A549 (cell line): ENCODE results near the gene GGT1. TPM values are rescaled to one million over a fixed set of nuclear protein-coding genes. Genes with fewer than 3 reads are reported as not detected.

Source experiments
- ATAC-seq, 2 experiments: fragments of 200-7000 bp in 1 of 2; fragments of >200 bp in 1 of 2; cut with Nextera tagmentation in 1 of 2; cut with Tn5 transposase in 1 of 2; 3 replicates each; pipeline versions ENCODE4 v1.8.0 to v1.9.1; 2018 to 2020; ENCODE audit warnings: mild to moderate bottlenecking in 1 of 2, moderate library complexity in 1 of 2
- CTCF ChIA-PET: fragments of 300-600 bp; sonication (Branson Sonifier 250); formaldehyde crosslinking; extraction: SDS; loops from one replicate; lab custom pipeline; 2021; ENCODE audit warnings: antibody characterized with exemption, inconsistent platforms; lab: Yijun Ruan, JAX
- POLR2A ChIA-PET: fragments of 350-600 bp; formaldehyde crosslinking; extraction: SDS; loops from one replicate; lab custom pipeline; 2021; ENCODE audit warnings: antibody characterized with exemption, inconsistent platforms; lab: Yijun Ruan, JAX
- DNase-seq, 2 experiments: peaks; one replicate each; pipeline versions ENCODE4 v3.0.0 to v3.0.0-alpha.2; 2011 to 2016; ENCODE audit warnings: low read depth in 1 of 2, low spot score in 1 of 2
- FAIRE-seq: peaks from 2 replicates; lab custom pipeline; 2011; peaks lifted over from hg19 to GRCh38; lab: Jason Lieb, UNC
- H3K27ac ChIP-seq, 2 experiments: fragments of >200 bp; sonication (Bioruptor Twin); formaldehyde crosslinking; 3 replicates each; pipeline ENCODE4 v1.5.1; 2016 to 2017
- H3K4me1 ChIP-seq: fragments of >200 bp; sonication (Bioruptor Twin); formaldehyde crosslinking; 3 replicates; pipeline ENCODE4 v1.6.1; 2016
- H3K4me2 ChIP-seq: fragments of >200 bp; sonication (Bioruptor Twin); formaldehyde crosslinking; 3 replicates; pipeline ENCODE4 v1.6.1; 2016
- H3K4me3 ChIP-seq: fragments of >200 bp; sonication (Bioruptor Twin); formaldehyde crosslinking; 3 replicates; pipeline ENCODE4 v1.5.1; 2016
- H3K9me3 ChIP-seq: fragments of >200 bp; sonication (Bioruptor Twin); formaldehyde crosslinking; 3 replicates; pipeline ENCODE4 v1.6.1; 2016
- CBX8 ChIP-seq: fragments of 200-600 bp; sonication (generic); IDR thresholded peaks from 2 replicates; pipeline ENCODE4 v1.6.1; 2016
- CHD2 ChIP-seq: fragments of 150-350 bp; IDR thresholded peaks from 2 replicates; pipeline ENCODE4 v1.6.1; 2014; ENCODE audit warnings: low read length; ENCODE audit not compliant: partially characterized antibody
- CHD4 ChIP-seq: fragments of 200-600 bp; sonication (generic); IDR thresholded peaks from 2 replicates; pipeline ENCODE4 v1.6.1; 2016; ENCODE audit warnings: antibody characterized with exemption, mild to moderate bottlenecking, borderline replicate concordance
- EHF ChIP-seq: fragments of 250-450 bp; sonication (Bioruptor Pico); IDR thresholded peaks from 2 replicates; pipeline ENCODE4 v1.5.0; 2020; ENCODE audit warnings: mild to moderate bottlenecking
- FOSL2 ChIP-seq, 2 experiments: fragments of 450-650 bp in 1 of 2; fragments of >200 bp in 1 of 2; sonication (Bioruptor Twin) in 1 of 2; formaldehyde crosslinking; IDR thresholded peaks; 2 replicates each; pipeline versions ENCODE4 v1.5.0 to v1.6.1; 2016 to 2020; ENCODE audit warnings: mild to moderate bottlenecking in 1 of 2, moderate library complexity in 1 of 2
- HOXB13 ChIP-seq: fragments of 250-450 bp; sonication (Bioruptor Pico); IDR thresholded peaks from 2 replicates; pipeline ENCODE4 v1.5.0; 2020; ENCODE audit warnings: low read depth, mild to moderate bottlenecking, moderate library complexity
- HOXB5 ChIP-seq: fragments of 250-450 bp; sonication (Bioruptor Pico); IDR thresholded peaks from 2 replicates; pipeline ENCODE4 v1.5.0; 2020; ENCODE audit warnings: mild to moderate bottlenecking, moderate library complexity
- KDM1A ChIP-seq: fragments of 200-600 bp; sonication (generic); IDR thresholded peaks from 2 replicates; pipeline ENCODE4 v1.6.1; 2016; ENCODE audit warnings: low read depth, mild to moderate bottlenecking
- MAFK ChIP-seq: fragments of 450-650 bp; IDR thresholded peaks from 2 replicates; pipeline ENCODE4 v1.6.1; 2014; ENCODE audit not compliant: partially characterized antibody
- MAZ ChIP-seq: fragments of 150-350 bp; IDR thresholded peaks from 2 replicates; pipeline ENCODE4 v1.6.1; 2014; ENCODE audit warnings: antibody characterized with exemption, low read depth, low read length, borderline replicate concordance
- POLR2A ChIP-seq: IDR thresholded peaks from 2 replicates; pipeline ENCODE4 v1.6.1; 2012; ENCODE audit warnings: mild to moderate bottlenecking, low read length
- SREBF2 ChIP-seq: fragments of 450-650 bp; IDR thresholded peaks from 2 replicates; pipeline ENCODE4 v1.6.1; 2014; ENCODE audit warnings: mild to moderate bottlenecking, moderate library complexity
- TP53 ChIP-seq: fragments of 250-450 bp; sonication (Bioruptor Pico); IDR thresholded peaks from 2 replicates; pipeline ENCODE4 v1.5.0; 2021; ENCODE audit warnings: mild to moderate bottlenecking, moderate library complexity
- ZC3H11A ChIP-seq: fragments of 450-650 bp; IDR thresholded peaks from 2 replicates; pipeline ENCODE4 v1.6.1; 2014; ENCODE audit warnings: antibody characterized with exemption, mild to moderate bottlenecking
- ZFP36 ChIP-seq: fragments of 450-650 bp; IDR thresholded peaks from 2 replicates; pipeline ENCODE4 v1.6.1; 2014; ENCODE audit warnings: borderline replicate concordance; ENCODE audit not compliant: partially characterized antibody
- WGBS: methylation state at CpG from one replicate; pipeline ENCODE4 v1.1.6; 2017; ENCODE audit errors: missing lambda C conversion rate; 5-methylcytosine and 5-hydroxymethylcytosine counted together
- polyA plus RNA-seq, 4 experiments: library from polyadenylated mRNA; depleted of rRNA in 3 of 4; stranded (reverse); fragments of >200 nt; fragmentation: RNase III in 1 of 4; extraction: RNeasy Plus Mini Kit Qiagen cat#74134 plus additional on column Dnase treatment in 1 of 4; gene quantifications; 2 replicates in 3 of 4; 3 replicates in 1 of 4; pipeline ENCODE4 v1.2.3, GENCODE V29; 2011 to 2017
- TF ChIP-seq, protein P1 (sequence below): fragments of 200-600 bp; sonication (generic); IDR thresholded peaks from 2 replicates; pipeline ENCODE4 v1.6.1; 2016; ENCODE audit warnings: antibody characterized with exemption, mild to moderate bottlenecking, moderate library complexity
- TF ChIP-seq, protein P2 (sequence below): fragments of 250-450 bp; sonication (Bioruptor Pico); IDR thresholded peaks from 2 replicates; pipeline ENCODE4 v1.5.0; 2021; ENCODE audit warnings: mild to moderate bottlenecking, moderate library complexity, borderline replicate concordance
- TF ChIP-seq, protein P3 (sequence below): IDR thresholded peaks from 2 replicates; pipeline ENCODE4 v1.6.1; 2012
- TF ChIP-seq, protein P4 (sequence below): fragments of >200 bp; sonication (Bioruptor Twin); formaldehyde crosslinking; IDR thresholded peaks from 3 replicates; pipeline ENCODE4 v1.6.1; 2016
- TF ChIP-seq, protein P5 (sequence below): fragments of 250-450 bp; sonication (Bioruptor Pico); IDR thresholded peaks from 2 replicates; pipeline ENCODE4 v1.5.0; 2020; ENCODE audit warnings: low read depth, mild to moderate bottlenecking, moderate library complexity
- TF ChIP-seq, protein P6 (sequence below): fragments of 150-350 bp; IDR thresholded peaks from 2 replicates; pipeline ENCODE4 v1.6.1; 2014; ENCODE audit warnings: low read depth, mild to moderate bottlenecking, low read length
- TF ChIP-seq, protein P7 (sequence below): fragments of >200 bp; sonication (Bioruptor Twin); formaldehyde crosslinking; IDR thresholded peaks from 2 replicates; pipeline ENCODE4 v1.6.1; 2016

GGT1 gene
- polyA plus RNA-seq, 2 of the 4 experiments (the other 2 are of a cell fraction): 50.1 to 118 TPM

DNA sequence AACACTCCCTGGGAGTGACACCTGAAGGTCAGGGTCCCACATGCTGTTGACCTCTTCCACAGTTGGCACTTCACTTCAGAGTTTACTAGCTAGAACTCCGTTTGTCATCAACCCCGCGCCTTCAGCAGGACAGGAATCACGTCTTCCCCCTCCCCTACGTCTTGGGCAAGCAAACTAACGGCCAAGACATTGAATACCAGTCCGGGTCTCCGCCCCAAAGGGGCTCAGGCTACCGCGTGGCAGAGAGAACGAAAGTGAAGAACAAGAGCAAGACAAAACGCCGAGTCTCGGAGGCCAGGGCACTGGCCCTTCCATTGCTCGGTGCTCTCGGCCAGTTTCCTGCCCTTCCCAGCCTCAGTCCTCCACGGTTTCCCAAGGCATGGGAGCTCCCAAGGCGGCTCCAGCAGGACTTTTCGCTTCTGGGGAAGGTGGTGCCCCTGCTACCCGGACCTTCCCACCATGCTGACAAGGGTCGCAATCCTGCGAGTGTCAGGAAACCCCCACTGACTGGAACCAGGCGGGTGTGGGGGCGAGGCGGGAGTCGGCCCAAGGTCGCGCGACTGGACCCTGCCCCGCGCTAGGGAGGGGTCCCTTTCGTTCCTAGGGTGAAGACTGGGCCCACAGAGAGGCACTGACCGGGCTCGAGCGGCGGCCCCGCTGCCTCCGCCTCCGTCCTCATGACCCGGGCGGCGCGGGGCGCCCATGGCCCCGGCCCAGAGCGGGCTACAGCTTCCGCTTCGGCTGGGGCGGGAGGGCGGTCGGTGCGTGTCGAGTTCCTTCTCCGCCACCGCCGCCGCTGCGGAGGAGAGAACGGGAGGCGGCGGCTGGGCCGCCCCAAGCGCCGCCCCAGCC is 48.5 kb upstream of the GGT1 start, which contains the start of gene GUCD1:
TSS of gene GUCD1 (minus strand) at position 826 of the 852 bp plus-strand sequence. CDS start at position 679, 147 bp downstream.
- FAIRE-seq (no peak), ATAC-seq (peak in 1 of 2 experiments; percentile 43; a peak in 4 of 6 replicates), DNase-seq (no peak)
- Histone ChIP-seq H3K27ac (peak within 1 kb of the TSS; percentile 96 to 98), H3K4me2 (peak within 1 kb of the TSS; percentile 97), H3K9me3 (no peaks in the 10 kb centered on the region), H3K4me3 (peak within 1 kb of the TSS; percentile 99)
- 6% methylated on average over 18 of the region's 64 CpGs for WGBS
- POLR2A ChIA-PET: interaction anchor here (0.8 to 1.0 kb wide), 3 partner anchors 8 to 263 kb away, joined by 3 to 6 read pairs (median 5); no protein-coding TSS in a partner anchor
- TF ChIP-seq ZC3H11A (no peak), POLR2A (peak; percentile 44; the same call in 1 of the 2 replicates), MAFK (no peak)
- TF ChIP-seq, all 56 proteins: peak for 1
- CTCF ChIA-PET: interaction anchor here (0.7 to 1.3 kb wide), 3 partner anchors 17 to 24 kb away, joined by 3 to 5 read pairs (median 4); no protein-coding TSS in a partner anchor
- peaks cover 43% of the 10 kb centered on the region for H3K4me1 ChIP-seq

DNA sequence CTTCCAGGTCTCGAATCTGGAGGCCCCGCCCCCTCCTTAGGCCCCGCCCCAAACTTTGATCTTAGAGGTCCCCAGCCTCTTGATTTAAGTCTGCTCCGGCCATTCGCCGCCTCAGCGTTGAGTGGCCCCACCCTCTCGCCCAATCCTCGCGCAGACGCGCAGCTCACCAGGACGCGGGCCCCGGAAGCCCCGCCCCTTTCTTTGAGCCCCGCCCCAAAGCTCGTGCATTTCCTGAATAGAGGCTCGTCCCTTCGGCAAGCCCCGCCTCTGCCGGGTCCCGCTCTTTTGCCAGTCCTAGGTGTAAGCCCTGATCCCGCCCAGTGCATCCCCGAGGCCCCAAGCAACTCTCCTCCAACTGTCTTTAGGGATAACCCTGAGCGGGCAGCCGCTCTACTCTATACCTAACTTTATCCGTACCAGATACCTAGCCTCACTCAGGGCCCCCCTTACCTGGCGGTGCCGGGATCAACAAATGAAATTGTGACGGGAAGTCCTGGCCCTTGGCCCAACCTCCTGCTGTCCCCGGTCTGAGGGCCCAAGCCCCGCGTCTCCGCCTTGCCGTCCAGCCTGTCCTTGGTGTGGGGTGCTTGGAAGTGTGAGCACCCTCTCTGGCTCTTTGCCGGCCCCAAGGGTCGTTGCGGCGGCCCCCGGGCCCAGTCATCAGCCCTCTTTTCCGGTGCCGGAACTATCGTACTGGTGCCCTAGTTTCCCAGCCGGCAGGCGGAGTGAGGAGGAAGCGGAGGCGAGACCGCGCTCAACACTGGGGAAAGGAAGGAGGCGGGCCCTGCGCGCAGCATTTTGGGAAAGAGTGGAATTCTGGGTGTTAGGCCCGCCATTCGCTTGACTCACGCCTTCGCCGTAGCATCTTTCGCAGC is 47.6 kb upstream of the GGT1 start, which contains the start of gene SNRPD3:
TSS of gene SNRPD3 (plus strand) at position 835 of the 875 bp plus-strand sequence. CDS start 1,676 bp downstream, outside the sequence.
- FAIRE-seq: no peak
- ATAC-seq: peak; percentile 89 to 92
- under 1% methylated on average over 27 of the region's 59 CpGs for WGBS
- peaks cover 34% of the 10 kb centered on the region for H3K4me1 ChIP-seq
- H3K4me3 ChIP-seq: peak within 1 kb of the TSS; percentile 99
- H3K27ac ChIP-seq: peak within 1 kb of the TSS; percentile 96 to 98
- peak within 1 kb of the TSS; percentile 97 for H3K4me2 ChIP-seq
- CTCF ChIA-PET: interaction anchor here (0.7 kb wide), 1 partner anchor 16 kb away, joined by 5 read pairs; no protein-coding TSS in a partner anchor
- no peaks in the 10 kb centered on the region for H3K9me3 ChIP-seq
- peak; percentile 93 to 97 for DNase-seq
- POLR2A ChIA-PET: interaction anchor here (0.6 to 1.0 kb wide), 8 partner anchors 9 to 396 kb away, joined by 3 to 6 read pairs (median 3); no protein-coding TSS in a partner anchor
- TF ChIP-seq, protein P1, sequence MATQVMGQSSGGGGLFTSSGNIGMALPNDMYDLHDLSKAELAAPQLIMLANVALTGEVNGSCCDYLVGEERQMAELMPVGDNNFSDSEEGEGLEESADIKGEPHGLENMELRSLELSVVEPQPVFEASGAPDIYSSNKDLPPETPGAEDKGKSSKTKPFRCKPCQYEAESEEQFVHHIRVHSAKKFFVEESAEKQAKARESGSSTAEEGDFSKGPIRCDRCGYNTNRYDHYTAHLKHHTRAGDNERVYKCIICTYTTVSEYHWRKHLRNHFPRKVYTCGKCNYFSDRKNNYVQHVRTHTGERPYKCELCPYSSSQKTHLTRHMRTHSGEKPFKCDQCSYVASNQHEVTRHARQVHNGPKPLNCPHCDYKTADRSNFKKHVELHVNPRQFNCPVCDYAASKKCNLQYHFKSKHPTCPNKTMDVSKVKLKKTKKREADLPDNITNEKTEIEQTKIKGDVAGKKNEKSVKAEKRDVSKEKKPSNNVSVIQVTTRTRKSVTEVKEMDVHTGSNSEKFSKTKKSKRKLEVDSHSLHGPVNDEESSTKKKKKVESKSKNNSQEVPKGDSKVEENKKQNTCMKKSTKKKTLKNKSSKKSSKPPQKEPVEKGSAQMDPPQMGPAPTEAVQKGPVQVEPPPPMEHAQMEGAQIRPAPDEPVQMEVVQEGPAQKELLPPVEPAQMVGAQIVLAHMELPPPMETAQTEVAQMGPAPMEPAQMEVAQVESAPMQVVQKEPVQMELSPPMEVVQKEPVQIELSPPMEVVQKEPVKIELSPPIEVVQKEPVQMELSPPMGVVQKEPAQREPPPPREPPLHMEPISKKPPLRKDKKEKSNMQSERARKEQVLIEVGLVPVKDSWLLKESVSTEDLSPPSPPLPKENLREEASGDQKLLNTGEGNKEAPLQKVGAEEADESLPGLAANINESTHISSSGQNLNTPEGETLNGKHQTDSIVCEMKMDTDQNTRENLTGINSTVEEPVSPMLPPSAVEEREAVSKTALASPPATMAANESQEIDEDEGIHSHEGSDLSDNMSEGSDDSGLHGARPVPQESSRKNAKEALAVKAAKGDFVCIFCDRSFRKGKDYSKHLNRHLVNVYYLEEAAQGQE: no peak
- TF ChIP-seq CBX8 (no peak), CHD2 (no peak), HOXB5 (peak; percentile 46), KDM1A (no peak), EHF (CRISPR knock-in tag) (no peak), POLR2A (peak; percentile 70), HOXB13 (no peak), MAZ (no peak), TP53 (peak; percentile 58; the same call in 1 of the 2 replicates), MAFK (no peak), ZFP36 (no peak), CHD4 (no peak), FOSL2 (IDR thresholded peaks at IDR 0.05) (0 out of 2 replicates have a peak, but pooled peaks have one; percentile 14), FOSL2 (CRISPR knock-in tag; IDR thresholded peaks at IDR 0.05) (peak; percentile 57), SREBF2 (no peak)
- TF ChIP-seq, protein P2, sequence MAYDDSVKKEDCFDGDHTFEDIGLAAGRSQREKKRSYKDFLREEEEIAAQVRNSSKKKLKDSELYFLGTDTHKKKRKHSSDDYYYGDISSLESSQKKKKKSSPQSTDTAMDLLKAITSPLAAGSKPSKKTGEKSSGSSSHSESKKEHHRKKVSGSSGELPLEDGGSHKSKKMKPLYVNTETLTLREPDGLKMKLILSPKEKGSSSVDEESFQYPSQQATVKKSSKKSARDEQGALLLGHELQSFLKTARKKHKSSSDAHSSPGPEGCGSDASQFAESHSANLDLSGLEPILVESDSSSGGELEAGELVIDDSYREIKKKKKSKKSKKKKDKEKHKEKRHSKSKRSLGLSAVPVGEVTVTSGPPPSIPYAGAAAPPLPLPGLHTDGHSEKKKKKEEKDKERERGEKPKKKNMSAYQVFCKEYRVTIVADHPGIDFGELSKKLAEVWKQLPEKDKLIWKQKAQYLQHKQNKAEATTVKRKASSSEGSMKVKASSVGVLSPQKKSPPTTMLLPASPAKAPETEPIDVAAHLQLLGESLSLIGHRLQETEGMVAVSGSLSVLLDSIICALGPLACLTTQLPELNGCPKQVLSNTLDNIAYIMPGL: 0 out of 2 replicates have a peak, but pooled peaks have one; percentile 53
- TF ChIP-seq, protein P3, sequence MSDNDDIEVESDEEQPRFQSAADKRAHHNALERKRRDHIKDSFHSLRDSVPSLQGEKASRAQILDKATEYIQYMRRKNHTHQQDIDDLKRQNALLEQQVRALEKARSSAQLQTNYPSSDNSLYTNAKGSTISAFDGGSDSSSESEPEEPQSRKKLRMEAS: peak; percentile 81
- TF ChIP-seq, protein P4, sequence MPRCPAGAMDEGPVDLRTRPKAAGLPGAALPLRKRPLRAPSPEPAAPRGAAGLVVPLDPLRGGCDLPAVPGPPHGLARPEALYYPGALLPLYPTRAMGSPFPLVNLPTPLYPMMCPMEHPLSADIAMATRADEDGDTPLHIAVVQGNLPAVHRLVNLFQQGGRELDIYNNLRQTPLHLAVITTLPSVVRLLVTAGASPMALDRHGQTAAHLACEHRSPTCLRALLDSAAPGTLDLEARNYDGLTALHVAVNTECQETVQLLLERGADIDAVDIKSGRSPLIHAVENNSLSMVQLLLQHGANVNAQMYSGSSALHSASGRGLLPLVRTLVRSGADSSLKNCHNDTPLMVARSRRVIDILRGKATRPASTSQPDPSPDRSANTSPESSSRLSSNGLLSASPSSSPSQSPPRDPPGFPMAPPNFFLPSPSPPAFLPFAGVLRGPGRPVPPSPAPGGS: peak; percentile 59; the same call in 2 of the 3 replicates
- TF ChIP-seq, protein P5, sequence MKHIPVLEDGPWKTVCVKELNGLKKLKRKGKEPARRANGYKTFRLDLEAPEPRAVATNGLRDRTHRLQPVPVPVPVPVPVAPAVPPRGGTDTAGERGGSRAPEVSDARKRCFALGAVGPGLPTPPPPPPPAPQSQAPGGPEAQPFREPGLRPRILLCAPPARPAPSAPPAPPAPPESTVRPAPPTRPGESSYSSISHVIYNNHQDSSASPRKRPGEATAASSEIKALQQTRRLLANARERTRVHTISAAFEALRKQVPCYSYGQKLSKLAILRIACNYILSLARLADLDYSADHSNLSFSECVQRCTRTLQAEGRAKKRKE: no peak
- TF ChIP-seq, protein P6, sequence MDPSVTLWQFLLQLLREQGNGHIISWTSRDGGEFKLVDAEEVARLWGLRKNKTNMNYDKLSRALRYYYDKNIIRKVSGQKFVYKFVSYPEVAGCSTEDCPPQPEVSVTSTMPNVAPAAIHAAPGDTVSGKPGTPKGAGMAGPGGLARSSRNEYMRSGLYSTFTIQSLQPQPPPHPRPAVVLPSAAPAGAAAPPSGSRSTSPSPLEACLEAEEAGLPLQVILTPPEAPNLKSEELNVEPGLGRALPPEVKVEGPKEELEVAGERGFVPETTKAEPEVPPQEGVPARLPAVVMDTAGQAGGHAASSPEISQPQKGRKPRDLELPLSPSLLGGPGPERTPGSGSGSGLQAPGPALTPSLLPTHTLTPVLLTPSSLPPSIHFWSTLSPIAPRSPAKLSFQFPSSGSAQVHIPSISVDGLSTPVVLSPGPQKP: no peak
- TF ChIP-seq, protein P7, sequence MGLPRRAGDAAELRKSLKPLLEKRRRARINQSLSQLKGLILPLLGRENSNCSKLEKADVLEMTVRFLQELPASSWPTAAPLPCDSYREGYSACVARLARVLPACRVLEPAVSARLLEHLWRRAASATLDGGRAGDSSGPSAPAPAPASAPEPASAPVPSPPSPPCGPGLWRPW: no peak
